Measurements from ENCODE around the gene BCAS3. TPM values are rescaled to one million over a fixed set of nuclear protein-coding genes. Genes with fewer than 3 reads are reported as not detected.

Gene BCAS3
- total RNA-seq, 2 experiments from 2014 or later = 13.4 to 14.5 TPM

DNA sequence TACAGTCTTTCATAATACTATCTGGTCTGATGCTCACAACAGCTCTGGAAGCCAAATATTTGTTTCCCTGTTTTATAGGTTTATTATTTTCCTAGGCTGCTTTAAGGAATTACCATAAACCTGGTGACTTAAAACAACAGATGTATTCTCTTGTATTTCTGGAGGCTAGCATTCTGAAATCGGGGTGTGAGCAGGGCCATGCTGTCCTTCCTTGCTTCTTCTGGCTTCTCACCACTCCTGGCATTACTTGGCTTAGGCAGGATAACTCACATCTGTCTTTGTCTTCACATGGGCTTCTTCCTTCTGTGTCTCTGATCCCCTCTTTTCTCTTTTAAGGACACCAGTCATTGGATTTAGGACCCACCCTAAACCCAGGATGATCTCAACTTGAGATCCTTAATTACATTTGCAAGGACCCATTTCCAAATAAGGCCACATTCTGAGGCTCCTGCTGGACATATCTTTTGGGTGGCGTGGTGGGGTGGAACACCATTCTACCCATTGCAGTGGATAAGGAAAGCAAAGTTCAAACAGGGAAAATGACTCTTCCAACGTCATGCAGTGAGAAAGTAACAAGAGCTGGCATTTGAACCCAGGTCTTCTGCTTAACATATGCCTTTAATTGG lies 682.8 kb downstream of the BCAS3 start:
- intact Hi-C loops (cut with micrococcal nuclease; ENCODE audit: unreplicated experiment) = no loop called here
- H3K27ac ChIP-seq (ENCODE audit: low read depth, low read length, poor library complexity, severe bottlenecking) = no peak overlapping the region
- H3K4me1 ChIP-seq (ENCODE audit: insufficient read depth, low read length, poor library complexity, severe bottlenecking) = no peaks in the 10 kb centered on the region
- H3K79me2 ChIP-seq (ENCODE audit: insufficient read depth, low read depth, low read length) = peaks cover 6% of the 10 kb centered on the region; the same call in 1 of the 2 replicates
- no peaks in the 10 kb centered on the region for H4K20me1 ChIP-seq (ENCODE audit: insufficient read depth, low read length)
- ChIA-PET POLR2A (no interaction called here), CTCF (ENCODE audit: unreplicated experiment) (no interaction called here)
- no peaks in the 10 kb centered on the region for H3K36me3 ChIP-seq (ENCODE audit: insufficient read depth, low read length)
- H3K9me2 ChIP-seq (ENCODE audit: insufficient read depth, low read length) = no peaks in the 10 kb centered on the region
- H3K4me2 ChIP-seq (ENCODE audit: low read length) = no peak overlapping the region
- DNase-seq (ENCODE audit: low spot score) = no peak
- no peak overlapping the region for H3K4me3 ChIP-seq (ENCODE audit: low read depth, low read length, poor library complexity, severe bottlenecking)
- no peaks in the 10 kb centered on the region for H3K9me3 ChIP-seq (ENCODE audit: low read length)
- no TSS peak for BruUV-seq (replicated peaks)
- TF ChIP-seq CTCF (conservative IDR thresholded peaks at IDR 0.05; ENCODE audit: low read length) = no peak
- no peak for TF ChIP-seq EZH2phosphoT487 (IDR thresholded peaks at IDR 0.05; ENCODE audit: borderline replicate concordance, low read depth, low read length)
- no peak overlapping the region for H2AFZ ChIP-seq (ENCODE audit: low read length)

DNA sequence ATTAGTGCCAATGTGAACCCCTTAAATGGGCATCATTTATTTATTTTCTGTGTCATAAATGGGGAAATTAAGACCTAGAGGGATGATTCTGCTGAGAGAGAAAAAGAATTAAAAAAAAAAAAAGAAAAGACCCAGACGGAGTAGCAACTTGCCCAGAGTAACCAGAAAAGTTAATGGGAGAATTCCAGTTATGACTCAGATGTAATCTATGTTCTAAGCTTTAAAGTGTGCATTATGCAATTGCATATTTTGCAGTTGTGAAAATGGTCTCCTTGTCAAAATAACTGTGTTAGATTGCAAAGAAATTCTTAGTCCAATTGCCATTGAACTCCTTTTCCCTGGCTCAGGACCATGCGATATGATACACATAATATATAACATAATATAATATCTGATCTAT lies 683.4 kb downstream of the BCAS3 start:
- Histone ChIP-seq H3K4me3 (ENCODE audit: low read depth, low read length, poor library complexity, severe bottlenecking) (no peak overlapping the region), H3K9me2 (ENCODE audit: insufficient read depth, low read length) (no peaks in the 10 kb centered on the region), H3K27ac (ENCODE audit: low read depth, low read length, poor library complexity, severe bottlenecking) (no peak overlapping the region), H3K9me3 (ENCODE audit: low read length) (no peaks in the 10 kb centered on the region), H3K79me2 (ENCODE audit: insufficient read depth, low read depth, low read length) (peaks cover 5% of the 10 kb centered on the region; the same call in 1 of the 2 replicates), H4K20me1 (ENCODE audit: insufficient read depth, low read length) (no peaks in the 10 kb centered on the region), H3K4me2 (ENCODE audit: low read length) (no peak overlapping the region), H2AFZ (ENCODE audit: low read length) (no peak overlapping the region), H3K36me3 (ENCODE audit: insufficient read depth, low read length) (no peaks in the 10 kb centered on the region), H3K4me1 (ENCODE audit: insufficient read depth, low read length, poor library complexity, severe bottlenecking) (no peaks in the 10 kb centered on the region)
- intact Hi-C loops (cut with micrococcal nuclease; ENCODE audit: unreplicated experiment) = no loop called here
- no peak for DNase-seq (ENCODE audit: low spot score)
- POLR2A ChIA-PET = interaction anchor here (0.6 kb wide), 1 partner anchor 182 kb away, joined by 3 read pairs; no protein-coding TSS in a partner anchor
- TF ChIP-seq EZH2phosphoT487 (IDR thresholded peaks at IDR 0.05; ENCODE audit: borderline replicate concordance, low read depth, low read length) (no peak), CTCF (conservative IDR thresholded peaks at IDR 0.05; ENCODE audit: low read length) (no peak)
- BruUV-seq (replicated peaks) = no TSS peak
- CTCF ChIA-PET (ENCODE audit: unreplicated experiment) = no interaction called here

DNA sequence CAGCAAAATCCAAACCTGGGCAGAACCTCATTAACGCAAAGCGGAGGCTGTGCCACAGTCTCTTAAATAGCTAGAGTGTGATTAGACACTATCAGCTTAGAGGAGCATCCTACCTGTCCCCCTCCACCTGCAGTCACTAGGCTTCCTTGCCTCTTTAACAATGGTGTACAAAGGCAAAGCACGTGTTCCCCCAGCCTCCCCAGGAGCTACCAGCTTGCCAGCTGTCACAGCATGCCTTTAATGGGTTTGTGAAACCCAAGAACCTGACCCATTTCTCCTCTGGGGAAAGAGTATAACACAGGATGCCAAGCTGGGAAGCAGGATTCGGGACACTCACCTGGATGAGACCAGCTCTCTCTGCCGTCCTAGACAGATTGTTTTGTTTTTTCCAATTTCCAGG lies 684.7 kb downstream of the BCAS3 start:
- H2AFZ ChIP-seq (ENCODE audit: low read length) = no peak overlapping the region
- no peak for TF ChIP-seq EZH2phosphoT487 (IDR thresholded peaks at IDR 0.05; ENCODE audit: borderline replicate concordance, low read depth, low read length)
- no peak for TF ChIP-seq CTCF (conservative IDR thresholded peaks at IDR 0.05; ENCODE audit: low read length)
- no peaks in the 10 kb centered on the region for H3K79me2 ChIP-seq (ENCODE audit: insufficient read depth, low read depth, low read length)
- H3K27ac ChIP-seq (ENCODE audit: low read depth, low read length, poor library complexity, severe bottlenecking) = no peak overlapping the region
- no peak overlapping the region for H3K4me3 ChIP-seq (ENCODE audit: low read depth, low read length, poor library complexity, severe bottlenecking)
- no peaks in the 10 kb centered on the region for H3K4me1 ChIP-seq (ENCODE audit: insufficient read depth, low read length, poor library complexity, severe bottlenecking)
- intact Hi-C loops (cut with micrococcal nuclease; ENCODE audit: unreplicated experiment) = no loop called here
- no peak overlapping the region for H3K4me2 ChIP-seq (ENCODE audit: low read length)
- no peak for DNase-seq (ENCODE audit: low spot score)
- no TSS peak for BruUV-seq (replicated peaks)
- CTCF ChIA-PET (ENCODE audit: unreplicated experiment) = no interaction called here
- no peaks in the 10 kb centered on the region for H3K9me2 ChIP-seq (ENCODE audit: insufficient read depth, low read length)
- H4K20me1 ChIP-seq (ENCODE audit: insufficient read depth, low read length) = no peaks in the 10 kb centered on the region
- no peaks in the 10 kb centered on the region for H3K9me3 ChIP-seq (ENCODE audit: low read length)
- POLR2A ChIA-PET = no interaction called here
- H3K36me3 ChIP-seq (ENCODE audit: insufficient read depth, low read length) = no peaks in the 10 kb centered on the region
